RWPE2 (cell line): ENCODE results near the gene ACOX3.

Experiments
- ATAC-seq: fragments of 200-7000 bp; cut with Tn5 transposase; 3 replicates; pipeline ENCODE4 v1.9.1; 2021; ENCODE audit warnings: low read depth
- DNase-seq: peaks from one replicate; pipeline ENCODE4 v3.0.0-alpha.2; 2020; ENCODE audit warnings: low spot score
- H3K27ac ChIP-seq: fragments of 450-650 bp; 2 replicates; pipeline ENCODE4 v1.5.1; 2017; ENCODE audit warnings: mild to moderate bottlenecking; ENCODE audit not compliant: poor library complexity, severe bottlenecking
- H3K27me3 ChIP-seq: fragments of 250-450 bp; sonication (Bioruptor Pico); 2 replicates; pipeline ENCODE4 v1.5.1; 2021; ENCODE audit warnings: mild to moderate bottlenecking, moderate library complexity; ENCODE audit not compliant: insufficient read depth, poor library complexity, severe bottlenecking
- H3K36me3 ChIP-seq: fragments of 250-450 bp; sonication (Bioruptor Pico); 2 replicates; pipeline ENCODE4 v1.5.1; 2020; ENCODE audit warnings: low read depth, mild to moderate bottlenecking, moderate library complexity
- H3K4me1 ChIP-seq: fragments of 250-450 bp; sonication (Bioruptor Pico); 2 replicates; pipeline ENCODE4 v1.5.1; 2021; ENCODE audit warnings: mild to moderate bottlenecking, moderate library complexity; ENCODE audit not compliant: insufficient read depth, poor library complexity, severe bottlenecking
- H3K4me3 ChIP-seq: fragments of 250-450 bp; sonication (Bioruptor Pico); 2 replicates; pipeline ENCODE4 v1.5.1; 2021; ENCODE audit warnings: mild to moderate bottlenecking, moderate library complexity; ENCODE audit not compliant: severe bottlenecking
- H3K9me3 ChIP-seq: fragments of 250-450 bp; sonication (Bioruptor Pico); 2 replicates; pipeline ENCODE4 v1.5.1; 2021; ENCODE audit warnings: mild to moderate bottlenecking, moderate library complexity; ENCODE audit not compliant: severe bottlenecking
- CTCF ChIP-seq: fragments of 450-650 bp; IDR thresholded peaks from one replicate; pipeline ENCODE4 v1.5.1; 2017; ENCODE audit warnings: mild to moderate bottlenecking, moderate library complexity; ENCODE audit not compliant: poor library complexity, severe bottlenecking

ACOX3 gene

GRCh38 chr4:8378776-8379175, 61.7 kb downstream of the ACOX3 start:
- no peaks in the 10 kb centered on the region for H3K27me3 ChIP-seq
- no peak overlapping the region for H3K27ac ChIP-seq
- H3K36me3 ChIP-seq: no peaks in the 10 kb centered on the region
- H3K9me3 ChIP-seq: no peaks in the 10 kb centered on the region
- no peak overlapping the region for H3K4me3 ChIP-seq
- no peaks in the 10 kb centered on the region for H3K4me1 ChIP-seq
- no peak for ATAC-seq
- no peak for DNase-seq
- TF ChIP-seq CTCF: no peak

GRCh38 chr4:8378101-8378724, 62.3 kb downstream of the ACOX3 start:
- no peaks in the 10 kb centered on the region for H3K36me3 ChIP-seq
- H3K4me3 ChIP-seq: no peak overlapping the region
- no peaks in the 10 kb centered on the region for H3K27me3 ChIP-seq
- no peaks in the 10 kb centered on the region for H3K9me3 ChIP-seq
- ATAC-seq: no peak
- no peak for TF ChIP-seq CTCF
- DNase-seq: no peak
- no peaks in the 10 kb centered on the region for H3K4me1 ChIP-seq
- H3K27ac ChIP-seq: no peak overlapping the region

GRCh38 chr4:8377103-8378075, 63.1 kb downstream of the ACOX3 start:
- ATAC-seq: no peak

GRCh38 chr4:8376361-8377102, 64.0 kb downstream of the ACOX3 start:
- no peak overlapping the region for H3K27ac ChIP-seq
- DNase-seq (no peak), ATAC-seq (no peak)
- TF ChIP-seq CTCF: no peak
- H3K27me3 ChIP-seq: no peaks in the 10 kb centered on the region
- H3K4me1 ChIP-seq: no peaks in the 10 kb centered on the region
- H3K9me3 ChIP-seq: no peaks in the 10 kb centered on the region
- H3K36me3 ChIP-seq: no peaks in the 10 kb centered on the region
- H3K4me3 ChIP-seq: no peak overlapping the region

More at GRCh38 chr4:8377103-8378075, 63.1 kb downstream of the ACOX3 start:
- H3K4me3 ChIP-seq: no peak overlapping the region
- TF ChIP-seq CTCF: no peak
- DNase-seq: no peak
- no peaks in the 10 kb centered on the region for H3K27me3 ChIP-seq
- H3K36me3 ChIP-seq: no peaks in the 10 kb centered on the region
- no peak overlapping the region for H3K27ac ChIP-seq
- no peaks in the 10 kb centered on the region for H3K9me3 ChIP-seq
- H3K4me1 ChIP-seq: no peaks in the 10 kb centered on the region
